ENCODE measurements around the gene HRH4.

GRCh38 chr18:24479371-24479770, 18.9 kb downstream of the HRH4 start:
- TF ChIP-seq CTCF (conservative IDR thresholded peaks at IDR 0.05; ENCODE audit: low read length) (no peak), EZH2phosphoT487 (IDR thresholded peaks at IDR 0.05; ENCODE audit: borderline replicate concordance, low read depth, low read length) (no peak)

All from OCI-LY7 (cell line).